Gastroesophageal sphincter (tissue), 3 donors: ENCODE measurements around the gene LITAFD.

Experiments
- EP300 ChIP-seq: sonication (generic); formaldehyde crosslinking; IDR thresholded peaks from one replicate; pipeline ENCODE4 v1.6.1; 2017; ENCODE audit warnings: antibody characterized with exemption, mild to moderate bottlenecking
- POLR2A ChIP-seq, 2 donors: fragments of 450-650 bp; IDR thresholded peaks; one replicate each; pipeline ENCODE4 v1.6.1; 2017; ENCODE audit warnings: antibody characterized with exemption in 2 of 2, mild to moderate bottlenecking in 2 of 2, moderate library complexity in 1 of 2
- POLR2AphosphoS5 ChIP-seq: sonication (generic); formaldehyde crosslinking; IDR thresholded peaks from one replicate; pipeline ENCODE4 v1.6.1; 2017; ENCODE audit warnings: antibody characterized with exemption
- TF ChIP-seq, protein P1 (sequence below), 4 experiments: fragments of 200-600 bp in 2 of 4; fragments of 450-650 bp in 2 of 4; sonication (generic) in 1 of 4; IDR thresholded peaks; one replicate each; pipeline ENCODE4 v1.5.1; 2017 to 2019; ENCODE audit warnings: antibody characterized with exemption in 4 of 4, mild to moderate bottlenecking in 2 of 4, moderate library complexity in 2 of 4

DNA sequence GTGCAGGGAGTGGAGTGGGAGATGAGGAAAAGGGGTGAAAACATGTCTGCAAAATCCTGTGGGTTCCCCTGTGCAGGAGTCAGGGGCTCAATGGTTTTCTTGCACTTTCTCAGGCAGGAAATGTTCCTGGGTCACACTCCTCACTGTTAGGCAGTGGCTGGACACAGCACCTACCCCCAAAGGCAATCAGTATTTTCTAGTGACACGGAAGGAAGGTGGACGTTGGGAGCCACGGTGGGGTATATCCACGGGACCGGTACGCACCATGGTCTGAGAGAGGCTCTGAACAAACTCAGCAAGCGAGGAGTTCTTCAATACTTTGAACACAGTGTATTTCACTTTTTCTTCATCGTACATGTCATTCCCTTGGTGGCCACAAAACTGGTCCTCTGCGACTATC is 20.9 kb downstream of the LITAFD start:
- TF ChIP-seq, protein P1, sequence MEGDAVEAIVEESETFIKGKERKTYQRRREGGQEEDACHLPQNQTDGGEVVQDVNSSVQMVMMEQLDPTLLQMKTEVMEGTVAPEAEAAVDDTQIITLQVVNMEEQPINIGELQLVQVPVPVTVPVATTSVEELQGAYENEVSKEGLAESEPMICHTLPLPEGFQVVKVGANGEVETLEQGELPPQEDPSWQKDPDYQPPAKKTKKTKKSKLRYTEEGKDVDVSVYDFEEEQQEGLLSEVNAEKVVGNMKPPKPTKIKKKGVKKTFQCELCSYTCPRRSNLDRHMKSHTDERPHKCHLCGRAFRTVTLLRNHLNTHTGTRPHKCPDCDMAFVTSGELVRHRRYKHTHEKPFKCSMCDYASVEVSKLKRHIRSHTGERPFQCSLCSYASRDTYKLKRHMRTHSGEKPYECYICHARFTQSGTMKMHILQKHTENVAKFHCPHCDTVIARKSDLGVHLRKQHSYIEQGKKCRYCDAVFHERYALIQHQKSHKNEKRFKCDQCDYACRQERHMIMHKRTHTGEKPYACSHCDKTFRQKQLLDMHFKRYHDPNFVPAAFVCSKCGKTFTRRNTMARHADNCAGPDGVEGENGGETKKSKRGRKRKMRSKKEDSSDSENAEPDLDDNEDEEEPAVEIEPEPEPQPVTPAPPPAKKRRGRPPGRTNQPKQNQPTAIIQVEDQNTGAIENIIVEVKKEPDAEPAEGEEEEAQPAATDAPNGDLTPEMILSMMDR (IDR thresholded peaks at IDR 0.05) = no peak
- TF ChIP-seq POLR2A (IDR thresholded peaks at IDR 0.05) = no peak
- no peak for TF ChIP-seq POLR2AphosphoS5
- no peak for TF ChIP-seq EP300
